ENCODE results near the gene UGT1A1. TPM values are rescaled to one million over a fixed set of nuclear protein-coding genes. Genes with fewer than 3 reads are reported as not detected.

UGT1A1 gene
- total RNA-seq, 2 donors from 2014 or later, result not detected

DNA sequence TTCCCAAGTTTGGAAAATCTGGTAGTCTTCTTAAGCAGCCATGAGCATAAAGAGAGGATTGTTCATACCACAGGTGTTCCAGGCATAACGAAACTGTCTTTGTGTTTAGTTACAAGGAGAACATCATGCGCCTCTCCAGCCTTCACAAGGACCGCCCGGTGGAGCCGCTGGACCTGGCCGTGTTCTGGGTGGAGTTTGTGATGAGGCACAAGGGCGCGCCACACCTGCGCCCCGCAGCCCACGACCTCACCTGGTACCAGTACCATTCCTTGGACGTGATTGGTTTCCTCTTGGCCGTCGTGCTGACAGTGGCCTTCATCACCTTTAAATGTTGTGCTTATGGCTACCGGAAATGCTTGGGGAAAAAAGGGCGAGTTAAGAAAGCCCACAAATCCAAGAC, 12.1 kb downstream of the UGT1A1 start:
- no peaks in the 10 kb centered on the region for H3K4me1 ChIP-seq (ENCODE audit: control insufficient read depth in 1 of 2, low read depth in 2 of 2)
- no peak overlapping the region for H3K27ac ChIP-seq
- peaks cover 4% of the 10 kb centered on the region for H3K9me3 ChIP-seq
- DNase-seq (ENCODE audit: low spot score) (no peak), ATAC-seq (ENCODE audit: insufficient number of reproducible peaks, low FRiP score, low read depth) (no peak)
- TF ChIP-seq CTCF (IDR thresholded peaks at IDR 0.05), result no peak
- no peaks in the 10 kb centered on the region for H3K27me3 ChIP-seq (replicated peaks; ENCODE audit: insufficient read depth)
- H3K4me3 ChIP-seq, result no peak overlapping the region
- no peaks in the 10 kb centered on the region for H3K36me3 ChIP-seq

GRCh38 chr2:233772583-233772982, 12.5 kb downstream of the UGT1A1 start:
- DNase-seq (ENCODE audit: low spot score), result no peak
- no peak overlapping the region for H3K4me3 ChIP-seq
- ATAC-seq (ENCODE audit: insufficient number of reproducible peaks, low FRiP score, low read depth), result no peak
- no peaks in the 10 kb centered on the region for H3K4me1 ChIP-seq (ENCODE audit: control insufficient read depth in 1 of 2, low read depth in 2 of 2)
- no peaks in the 10 kb centered on the region for H3K27me3 ChIP-seq (replicated peaks; ENCODE audit: insufficient read depth)
- no peaks in the 10 kb centered on the region for H3K36me3 ChIP-seq
- TF ChIP-seq CTCF (IDR thresholded peaks at IDR 0.05), result no peak
- no peak overlapping the region for H3K27ac ChIP-seq
- peaks cover 4% of the 10 kb centered on the region for H3K9me3 ChIP-seq

- H3K4me3 ChIP-seq, result no peak overlapping the region
- DNase-seq (ENCODE audit: low spot score) (no peak), ATAC-seq (ENCODE audit: insufficient number of reproducible peaks, low FRiP score, low read depth) (no peak)
- no peaks in the 10 kb centered on the region for H3K4me1 ChIP-seq (ENCODE audit: control insufficient read depth in 1 of 2, low read depth in 2 of 2)
- no peaks in the 10 kb centered on the region for H3K36me3 ChIP-seq
- no peak for TF ChIP-seq CTCF (IDR thresholded peaks at IDR 0.05)
- H3K9me3 ChIP-seq, result peaks cover 4% of the 10 kb centered on the region
- no peak overlapping the region for H3K27ac ChIP-seq
- no peaks in the 10 kb centered on the region for H3K27me3 ChIP-seq (replicated peaks; ENCODE audit: insufficient read depth)
These were observed 13.8 kb downstream of the UGT1A1 start for GRCh38 chr2:233773854-233774253.

GRCh38 chr2:233775414-233775813, 15.3 kb downstream of the UGT1A1 start:
- no peak for ATAC-seq (ENCODE audit: insufficient number of reproducible peaks, low FRiP score, low read depth)
- Histone ChIP-seq H3K27me3 (replicated peaks; ENCODE audit: insufficient read depth) (no peaks in the 10 kb centered on the region), H3K36me3 (no peaks in the 10 kb centered on the region), H3K4me3 (no peak overlapping the region), H3K4me1 (ENCODE audit: control insufficient read depth in 1 of 2, low read depth in 2 of 2) (no peaks in the 10 kb centered on the region), H3K9me3 (peaks cover 4% of the 10 kb centered on the region), H3K27ac (no peak overlapping the region)
- TF ChIP-seq CTCF (IDR thresholded peaks at IDR 0.05), result no peak
- DNase-seq (ENCODE audit: low spot score), result no peak

GRCh38 chr2:233778030-233778429, 18.0 kb downstream of the UGT1A1 start, which contains the start of gene MROH2A:
Gene MROH2A (plus strand): TSS chr2:233778330. CDS start chr2:233779359, 1,029 bp downstream.
- no peak for TF ChIP-seq CTCF (IDR thresholded peaks at IDR 0.05)
- Histone ChIP-seq H3K27ac (no peak within 1 kb of the TSS), H3K36me3 (no peaks in the 10 kb centered on the region), H3K4me3 (no peak within 1 kb of the TSS), H3K4me1 (ENCODE audit: control insufficient read depth in 1 of 2, low read depth in 2 of 2) (no peaks in the 10 kb centered on the region), H3K27me3 (replicated peaks; ENCODE audit: insufficient read depth) (no peaks in the 10 kb centered on the region), H3K9me3 (peaks cover 4% of the 10 kb centered on the region)
- ATAC-seq (ENCODE audit: insufficient number of reproducible peaks, low FRiP score, low read depth) (no peak), DNase-seq (ENCODE audit: low spot score) (no peak)
